Loucy (cell line): Measurements from ENCODE around the gene VPS45.

Source experiments
- CTCF ChIP-seq: fragments of 200-600 bp; sonication (generic); conservative IDR thresholded peaks from 2 replicates; pipeline ENCODE4 v1.5.1; 2014; ENCODE audit warnings: mild to moderate bottlenecking, antibody characterized with exemption, low read length
- EZH2phosphoT487 ChIP-seq: fragments of 200-600 bp; IDR thresholded peaks from 2 replicates; pipeline ENCODE4 v1.6.1; 2018; ENCODE audit warnings: antibody characterized with exemption, mild to moderate bottlenecking, moderate library complexity, borderline replicate concordance

- TF ChIP-seq CTCF: no peak
- no peak for TF ChIP-seq EZH2phosphoT487
Measured at GRCh38 chr1:150152772-150153456, 85.3 kb downstream of the VPS45 start.
